Tibial nerve (tissue), 3 donors: Measurements from ENCODE around the gene MAG.
"Not testable (repeated sequence)": the region's sequence is repeated elsewhere in the genome, so short reads cannot be mapped to it uniquely, and the experiment has no call there.

Source experiments
- CTCF ChIP-seq, 5 experiments: fragments of 200-600 bp in 3 of 5; fragments of 450-650 bp in 2 of 5; sonication (generic) in 3 of 5; IDR thresholded peaks; one replicate each; pipeline ENCODE4 v1.5.1; 2016 to 2019; ENCODE audit warnings: antibody characterized with exemption in 5 of 5, mild to moderate bottlenecking in 3 of 5, moderate library complexity in 2 of 5
- POLR2A ChIP-seq, 2 donors: fragments of 450-650 bp; IDR thresholded peaks; one replicate each; pipeline ENCODE4 v1.6.1; 2017; ENCODE audit warnings: antibody characterized with exemption in 2 of 2, mild to moderate bottlenecking in 2 of 2, moderate library complexity in 2 of 2

- TF ChIP-seq POLR2A, CTCF (IDR thresholded peaks at IDR 0.05): not testable (repeated sequence)
Observed at GRCh38 chr19:35360081-35360480, 68.1 kb downstream of the MAG start.
